OCI-LY1 (cell line): ENCODE results near the gene UVSSA.

Experiments
- H2AFZ ChIP-seq: fragments of 200-600 bp; sonication (generic), shearing (Covaris generic); 2 replicates; pipeline ENCODE4 v1.6.0; 2014; ENCODE audit warnings: antibody characterized with exemption, mild to moderate bottlenecking, low read length
- H3F3A ChIP-seq: fragments of 200-600 bp; sonication (generic), shearing (Covaris generic); 2 replicates; pipeline ENCODE4 v1.6.0; 2014; ENCODE audit warnings: mild to moderate bottlenecking, antibody characterized with exemption, low read length, moderate library complexity; ENCODE audit not compliant: insufficient read depth
- H3K27ac ChIP-seq: fragments of 200-600 bp; sonication (generic); 2 replicates; pipeline ENCODE4 v1.5.1; 2014; ENCODE audit warnings: low read length, mixed run types, mild to moderate bottlenecking, low read depth; ENCODE audit not compliant: poor library complexity, severe bottlenecking
- H3K27me3 ChIP-seq: fragments of 200-600 bp; sonication (generic); 2 replicates; pipeline ENCODE4 v1.6.0; 2014; ENCODE audit warnings: antibody characterized with exemption, mild to moderate bottlenecking, low read length, moderate library complexity; ENCODE audit not compliant: insufficient read depth
- H3K36me3 ChIP-seq: fragments of 200-600 bp; sonication (generic); 2 replicates; pipeline ENCODE4 v1.6.1; 2014; ENCODE audit warnings: mild to moderate bottlenecking, antibody characterized with exemption, low read length, moderate library complexity, mixed read lengths; ENCODE audit not compliant: insufficient read depth
- H3K4me1 ChIP-seq: fragments of 200-600 bp; sonication (generic); 2 replicates; pipeline ENCODE4 v1.5.1; 2014; ENCODE audit warnings: mild to moderate bottlenecking, low read length, moderate library complexity; ENCODE audit not compliant: insufficient read depth, severe bottlenecking
- H3K4me2 ChIP-seq: fragments of 200-600 bp; sonication (generic), shearing (Covaris generic); 2 replicates; pipeline ENCODE4 v1.6.1; 2014; ENCODE audit warnings: low read length
- H3K4me3 ChIP-seq: fragments of 200-600 bp; sonication (generic); 2 replicates; pipeline ENCODE4 v1.5.1; 2014; ENCODE audit warnings: low read length, low read depth, mild to moderate bottlenecking, mixed read lengths; ENCODE audit not compliant: poor library complexity, severe bottlenecking
- H3K79me2 ChIP-seq: fragments of 200-600 bp; shearing (Covaris generic); 2 replicates; pipeline ENCODE4 v1.6.1; 2016; ENCODE audit warnings: mixed run types, low read length, mixed read lengths; ENCODE audit not compliant: insufficient read depth
- H3K9ac ChIP-seq: fragments of 200-600 bp; sonication (generic), shearing (Covaris generic); 2 replicates; pipeline ENCODE4 v1.6.1; 2014; ENCODE audit warnings: mild to moderate bottlenecking, low read length, mixed read lengths
- H3K9me2 ChIP-seq: fragments of 200-600 bp; sonication (generic), shearing (Covaris generic); 2 replicates; pipeline ENCODE4 v1.6.1; 2014; ENCODE audit warnings: low read depth, mild to moderate bottlenecking, low read length, mixed read lengths
- H3K9me3 ChIP-seq: fragments of 200-600 bp; shearing (Covaris generic); 2 replicates; pipeline ENCODE4 v1.6.1; 2014; ENCODE audit warnings: low read length, mixed read lengths
- H4K20me1 ChIP-seq: fragments of 200-600 bp; sonication (generic), shearing (Covaris generic); 2 replicates; pipeline ENCODE4 v1.6.0; 2016; ENCODE audit warnings: mild to moderate bottlenecking, low read length; ENCODE audit not compliant: insufficient read depth
- EZH2 ChIP-seq: fragments of 200-600 bp; sonication (generic), shearing (Covaris generic); IDR thresholded peaks from 2 replicates; pipeline ENCODE4 v1.8.0; 2017; ENCODE audit warnings: borderline replicate concordance, mixed run types, mild to moderate bottlenecking, antibody characterized with exemption, low read length, moderate library complexity, mixed read lengths
- TF ChIP-seq, protein P1 (sequence below): fragments of 200-600 bp; sonication (generic), shearing (Covaris generic); IDR thresholded peaks from 2 replicates; pipeline ENCODE4 v1.5.1; 2017; ENCODE audit warnings: mild to moderate bottlenecking, antibody characterized with exemption, low read length, moderate library complexity, mixed read lengths

The UVSSA gene

DNA sequence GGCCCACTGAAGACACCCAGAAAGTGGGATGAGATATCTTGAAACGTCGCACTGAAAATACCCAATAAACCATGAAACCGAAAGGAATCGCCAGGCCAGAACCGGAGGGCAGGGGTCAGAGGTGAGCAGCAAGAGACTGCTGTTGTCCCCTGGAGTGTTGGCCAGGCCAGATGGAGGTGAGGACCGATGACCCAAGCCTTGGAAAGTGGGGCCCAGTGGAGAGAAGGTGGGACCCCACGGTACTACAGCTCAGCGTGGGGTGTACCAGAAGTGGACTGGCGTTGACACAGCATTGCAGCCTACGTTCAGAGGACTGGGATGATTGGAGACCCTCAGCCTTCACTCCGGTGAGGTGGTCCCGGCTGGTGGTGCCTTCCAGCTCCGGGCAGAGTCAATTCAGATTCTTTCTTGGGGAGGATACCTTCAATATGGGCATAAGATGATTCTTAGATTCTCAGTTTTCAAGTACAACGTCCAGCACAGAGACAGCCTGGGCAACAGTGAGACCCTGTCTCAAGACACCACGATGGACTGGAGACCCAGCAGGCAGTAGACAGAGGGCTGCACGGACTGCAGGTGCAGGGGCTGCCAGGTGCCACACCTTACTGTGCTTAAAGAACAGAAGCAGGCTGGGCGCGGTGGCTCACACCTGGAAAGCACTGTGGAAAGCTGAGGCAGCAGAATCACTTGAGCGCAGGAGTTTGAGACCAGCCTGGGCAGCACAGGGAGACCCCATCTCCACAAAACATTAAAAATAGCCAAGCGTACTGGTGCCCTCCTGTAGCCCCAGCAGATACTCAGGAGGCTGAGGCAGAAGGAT is 34.0 kb upstream of the UVSSA start:
- Histone ChIP-seq H4K20me1 (no peaks in the 10 kb centered on the region), H3K4me2 (no peak overlapping the region), H3F3A (no peaks in the 10 kb centered on the region), H3K4me1 (peaks cover 18% of the 10 kb centered on the region), H2AFZ (no peak overlapping the region), H3K9me3 (no peaks in the 10 kb centered on the region), H3K9ac (no peak overlapping the region), H3K36me3 (peaks cover 30% of the 10 kb centered on the region), H3K79me2 (no peaks in the 10 kb centered on the region), H3K27me3 (no peaks in the 10 kb centered on the region), H3K9me2 (no peaks in the 10 kb centered on the region), H3K27ac (no peak overlapping the region), H3K4me3 (no peak overlapping the region)
- no peak for TF ChIP-seq EZH2
- TF ChIP-seq, protein P1, sequence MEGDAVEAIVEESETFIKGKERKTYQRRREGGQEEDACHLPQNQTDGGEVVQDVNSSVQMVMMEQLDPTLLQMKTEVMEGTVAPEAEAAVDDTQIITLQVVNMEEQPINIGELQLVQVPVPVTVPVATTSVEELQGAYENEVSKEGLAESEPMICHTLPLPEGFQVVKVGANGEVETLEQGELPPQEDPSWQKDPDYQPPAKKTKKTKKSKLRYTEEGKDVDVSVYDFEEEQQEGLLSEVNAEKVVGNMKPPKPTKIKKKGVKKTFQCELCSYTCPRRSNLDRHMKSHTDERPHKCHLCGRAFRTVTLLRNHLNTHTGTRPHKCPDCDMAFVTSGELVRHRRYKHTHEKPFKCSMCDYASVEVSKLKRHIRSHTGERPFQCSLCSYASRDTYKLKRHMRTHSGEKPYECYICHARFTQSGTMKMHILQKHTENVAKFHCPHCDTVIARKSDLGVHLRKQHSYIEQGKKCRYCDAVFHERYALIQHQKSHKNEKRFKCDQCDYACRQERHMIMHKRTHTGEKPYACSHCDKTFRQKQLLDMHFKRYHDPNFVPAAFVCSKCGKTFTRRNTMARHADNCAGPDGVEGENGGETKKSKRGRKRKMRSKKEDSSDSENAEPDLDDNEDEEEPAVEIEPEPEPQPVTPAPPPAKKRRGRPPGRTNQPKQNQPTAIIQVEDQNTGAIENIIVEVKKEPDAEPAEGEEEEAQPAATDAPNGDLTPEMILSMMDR, result no peak

DNA sequence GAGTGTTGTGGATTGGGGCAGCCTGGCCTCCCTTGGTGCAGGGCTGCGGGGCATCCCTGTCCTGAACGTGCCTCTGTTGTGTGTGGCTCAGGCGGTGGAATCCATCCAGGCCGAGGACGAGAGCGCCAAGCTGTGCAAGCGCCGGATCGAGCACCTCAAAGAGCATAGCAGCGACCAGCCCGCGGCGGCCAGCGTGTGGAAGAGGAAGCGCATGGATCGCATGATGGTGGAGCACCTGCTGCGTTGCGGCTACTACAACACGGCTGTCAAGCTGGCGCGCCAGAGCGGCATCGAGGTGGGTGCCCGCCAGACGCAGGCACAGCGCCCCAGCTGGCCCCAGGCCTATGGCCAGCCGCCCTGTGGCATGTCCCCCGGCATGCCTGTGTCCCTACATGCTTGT is 31.7 kb upstream of the UVSSA start:
- no peak overlapping the region for H3K4me2 ChIP-seq
- no peaks in the 10 kb centered on the region for H3K27me3 ChIP-seq
- H4K20me1 ChIP-seq, result no peaks in the 10 kb centered on the region
- H3K79me2 ChIP-seq, result no peaks in the 10 kb centered on the region
- H3F3A ChIP-seq, result no peaks in the 10 kb centered on the region
- peaks cover 38% of the 10 kb centered on the region for H3K36me3 ChIP-seq
- H3K9me2 ChIP-seq, result no peaks in the 10 kb centered on the region
- no peak overlapping the region for H3K27ac ChIP-seq
- no peaks in the 10 kb centered on the region for H3K9me3 ChIP-seq
- H3K4me1 ChIP-seq, result peaks cover 11% of the 10 kb centered on the region
- H3K4me3 ChIP-seq, result no peak overlapping the region
- H3K9ac ChIP-seq, result no peak overlapping the region
- no peak overlapping the region for H2AFZ ChIP-seq
- TF ChIP-seq EZH2, result no peak
- TF ChIP-seq, protein P1, result no peak

DNA sequence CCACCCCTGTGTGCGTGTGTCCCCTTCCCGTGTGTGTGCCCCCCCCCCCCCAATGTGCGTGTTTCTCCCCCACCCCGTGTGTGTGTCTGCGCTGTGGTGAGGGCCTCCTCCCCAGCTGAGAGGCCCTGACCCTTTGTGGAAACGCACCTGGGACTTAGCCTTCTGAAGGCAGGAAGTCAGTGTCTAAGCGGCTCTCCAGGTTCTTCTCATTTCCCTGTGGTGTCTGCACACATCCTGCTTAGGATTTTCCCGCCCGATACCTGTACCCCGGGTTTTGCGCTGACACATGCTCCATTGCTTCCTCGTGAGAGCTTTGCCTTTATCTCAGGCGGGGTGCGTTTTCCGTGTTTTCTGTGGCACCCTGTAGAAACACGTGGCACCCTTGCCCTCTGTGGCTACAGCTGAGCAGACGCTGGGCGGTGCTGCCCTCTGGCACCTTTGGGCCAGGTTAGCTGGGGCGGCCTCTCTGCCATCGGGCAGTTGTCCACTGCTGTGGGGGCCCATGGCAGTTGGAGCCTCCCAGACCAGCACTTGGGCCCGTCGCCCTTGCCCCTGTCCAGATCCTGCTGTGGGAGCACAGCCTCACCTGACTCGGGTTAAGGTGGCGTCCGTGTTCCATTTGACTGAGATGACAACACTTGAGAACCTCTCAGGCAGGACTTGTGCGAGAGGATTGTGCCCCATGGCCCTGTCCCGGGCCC is 31.0 kb upstream of the UVSSA start:
- Histone ChIP-seq H3K36me3 (peaks cover 38% of the 10 kb centered on the region), H3K9me2 (no peaks in the 10 kb centered on the region), H3K27ac (no peak overlapping the region), H3F3A (no peaks in the 10 kb centered on the region), H3K27me3 (no peaks in the 10 kb centered on the region), H3K9me3 (no peaks in the 10 kb centered on the region), H3K4me2 (no peak overlapping the region), H3K9ac (no peak overlapping the region), H3K4me3 (no peak overlapping the region), H3K79me2 (no peaks in the 10 kb centered on the region), H2AFZ (no peak overlapping the region), H3K4me1 (peaks cover 4% of the 10 kb centered on the region), H4K20me1 (no peaks in the 10 kb centered on the region)
- TF ChIP-seq EZH2, result no peak
- TF ChIP-seq, protein P1, result no peak
